ENCODE results near the gene LRBA. TPM values are rescaled to one million over a fixed set of nuclear protein-coding genes. Genes with fewer than 3 reads are reported as not detected.

LRBA gene
- total RNA-seq, 1 experiment from 2014 or later: 77.4 TPM

- Histone ChIP-seq H3K36me3 (ENCODE audit: low read depth) (no peaks in the 10 kb centered on the region), H4K20me1 (ENCODE audit: insufficient read depth) (no peaks in the 10 kb centered on the region), H3K27ac (no peak overlapping the region), H3K9me3 (ENCODE audit: insufficient read depth, low read depth) (no peaks in the 10 kb centered on the region), H3K27me3 (ENCODE audit: insufficient read depth, low read depth) (no peaks in the 10 kb centered on the region), H3F3A (ENCODE audit: insufficient read depth, low read depth) (no peaks in the 10 kb centered on the region), H2AFZ (no peak overlapping the region), H3K9me2 (ENCODE audit: insufficient read depth) (no peaks in the 10 kb centered on the region), H3K79me2 (ENCODE audit: low read depth) (no peaks in the 10 kb centered on the region), H3K4me3 (no peak overlapping the region), H3K4me2 (no peak overlapping the region), H3K4me1 (replicated peaks; ENCODE audit: insufficient read depth) (no peaks in the 10 kb centered on the region)
- TF ChIP-seq CTCF (conservative IDR thresholded peaks at IDR 0.05) (no peak), EZH2 (IDR thresholded peaks at IDR 0.05; ENCODE audit: low read depth) (no peak)
- CTCF ChIA-PET: no interaction called here
- no TSS peak for BruUV-seq (replicated peaks)
- no peak for DNase-seq
- POLR2A ChIA-PET (ENCODE audit: unreplicated experiment): interaction anchor here (0.5 kb wide), 1 partner anchor 133 kb away, joined by 3 read pairs; no protein-coding TSS in a partner anchor
- intact Hi-C loops (cut with micrococcal nuclease; ENCODE audit: unreplicated experiment): no loop called here
Measured at GRCh38 chr4:150598909-150599308, 416.2 kb downstream of the LRBA start.

- no peaks in the 10 kb centered on the region for H4K20me1 ChIP-seq (ENCODE audit: insufficient read depth)
- BruUV-seq (replicated peaks): no TSS peak
- no peaks in the 10 kb centered on the region for H3F3A ChIP-seq (ENCODE audit: insufficient read depth, low read depth)
- intact Hi-C loops (cut with micrococcal nuclease; ENCODE audit: unreplicated experiment): loop anchor here (5.0 kb wide), 1 partner anchor 297 kb away; no protein-coding TSS in a partner anchor
- CTCF ChIA-PET: no interaction called here
- no peak overlapping the region for H3K4me2 ChIP-seq
- H3K9me2 ChIP-seq (ENCODE audit: insufficient read depth): no peaks in the 10 kb centered on the region
- no peak for DNase-seq
- no peaks in the 10 kb centered on the region for H3K4me1 ChIP-seq (replicated peaks; ENCODE audit: insufficient read depth)
- POLR2A ChIA-PET (ENCODE audit: unreplicated experiment): interaction anchor here (0.7 kb wide), 1 partner anchor 568 kb away, joined by 9 read pairs; no protein-coding TSS in a partner anchor
- no peaks in the 10 kb centered on the region for H3K36me3 ChIP-seq (ENCODE audit: low read depth)
- no peaks in the 10 kb centered on the region for H3K9me3 ChIP-seq (ENCODE audit: insufficient read depth, low read depth)
- H3K4me3 ChIP-seq: no peak overlapping the region
- no peak overlapping the region for H2AFZ ChIP-seq
- H3K27me3 ChIP-seq (ENCODE audit: insufficient read depth, low read depth): no peaks in the 10 kb centered on the region
- H3K27ac ChIP-seq: no peak overlapping the region
- TF ChIP-seq CTCF (conservative IDR thresholded peaks at IDR 0.05): no peak; the same call in 1 of the 2 replicates
- TF ChIP-seq EZH2 (IDR thresholded peaks at IDR 0.05; ENCODE audit: low read depth): no peak
- H3K79me2 ChIP-seq (ENCODE audit: low read depth): no peaks in the 10 kb centered on the region
Measured at GRCh38 chr4:150593996-150594395, 421.1 kb downstream of the LRBA start.

- no peaks in the 10 kb centered on the region for H3K36me3 ChIP-seq (ENCODE audit: low read depth)
- ChIA-PET POLR2A (ENCODE audit: unreplicated experiment) (interaction anchor here (0.6 kb wide), 1 partner anchor 43 kb away, joined by 6 read pairs; no protein-coding TSS in a partner anchor), CTCF (no interaction called here)
- BruUV-seq (replicated peaks): no TSS peak
- H3K27me3 ChIP-seq (ENCODE audit: insufficient read depth, low read depth): no peaks in the 10 kb centered on the region
- intact Hi-C loops (cut with micrococcal nuclease; ENCODE audit: unreplicated experiment): loop anchor here (5.0 kb wide), 1 partner anchor 295 kb away; no protein-coding TSS in a partner anchor
- H3K27ac ChIP-seq: no peak overlapping the region
- H3K9me2 ChIP-seq (ENCODE audit: insufficient read depth): no peaks in the 10 kb centered on the region
- H3K4me2 ChIP-seq: no peak overlapping the region
- H3F3A ChIP-seq (ENCODE audit: insufficient read depth, low read depth): no peaks in the 10 kb centered on the region
- H3K4me3 ChIP-seq: no peak overlapping the region
- no peaks in the 10 kb centered on the region for H4K20me1 ChIP-seq (ENCODE audit: insufficient read depth)
- DNase-seq: no peak
- no peaks in the 10 kb centered on the region for H3K9me3 ChIP-seq (ENCODE audit: insufficient read depth, low read depth)
- no peaks in the 10 kb centered on the region for H3K4me1 ChIP-seq (replicated peaks; ENCODE audit: insufficient read depth)
- H2AFZ ChIP-seq: no peak overlapping the region
- H3K79me2 ChIP-seq (ENCODE audit: low read depth): no peaks in the 10 kb centered on the region
- TF ChIP-seq CTCF (conservative IDR thresholded peaks at IDR 0.05) (no peak), EZH2 (IDR thresholded peaks at IDR 0.05; ENCODE audit: low read depth) (no peak)
Measured at GRCh38 chr4:150591904-150592303, 423.2 kb downstream of the LRBA start.

Data from PC-9 (cell line).